Mucosa of rectum (tissue), 2 donors: ENCODE data around the gene HOXA1.
A peak's percentile ranks its signal among the peaks of the same experiment; 100 is the strongest.

Source experiments
- H3K27ac ChIP-seq, 2 donors: one replicate each; pipeline ENCODE4 v1.7.0; 2013; ENCODE audit warnings: inconsistent platforms in 2 of 2, low read depth in 2 of 2, low read length in 2 of 2
- H3K27me3 ChIP-seq, 2 donors: one replicate each; pipeline ENCODE4 v1.7.0; 2013; ENCODE audit warnings: low read length in 2 of 2; ENCODE audit not compliant: control insufficient read depth in 2 of 2, insufficient read depth in 2 of 2
- H3K36me3 ChIP-seq, 2 donors: one replicate each; pipeline ENCODE4 v1.7.0; 2013; ENCODE audit warnings: low read length in 2 of 2; ENCODE audit not compliant: control insufficient read depth in 2 of 2, insufficient read depth in 2 of 2
- H3K4me1 ChIP-seq, 2 donors: one replicate each; pipeline ENCODE4 v1.7.0; 2013; ENCODE audit warnings: low read length in 2 of 2, mild to moderate bottlenecking in 1 of 2; ENCODE audit not compliant: control insufficient read depth in 2 of 2, insufficient read depth in 2 of 2
- H3K4me3 ChIP-seq, 2 donors: one replicate each; pipeline ENCODE4 v1.7.0; 2013; ENCODE audit warnings: low read length in 2 of 2
- H3K9ac ChIP-seq, 2 donors: one replicate each; pipeline ENCODE4 v1.7.0; 2013; ENCODE audit warnings: low read length in 2 of 2, low read depth in 1 of 2, mild to moderate bottlenecking in 1 of 2
- H3K9me3 ChIP-seq, 2 donors: one replicate each; pipeline ENCODE4 v1.7.0; 2013; ENCODE audit warnings: low read length in 2 of 2; ENCODE audit not compliant: control insufficient read depth in 2 of 2
- donor health status: healthy.
- donor health status: Normal muscosa, but diverticular disease.

HOXA1 gene

GRCh38 chr7:27098578-27099451 lies 3.0 kb upstream of the HOXA1 start:
- Histone ChIP-seq H3K4me3 (peak overlapping the region; percentile 71 to 93), H3K36me3 (peaks cover 0 to 6% of the 10 kb centered on the region in 2 donors), H3K9me3 (no peaks in the 10 kb centered on the region), H3K27me3 (no peaks in the 10 kb centered on the region), H3K27ac (peak overlapping the region; percentile 94 to 96), H3K9ac (peak overlapping the region; percentile 92 to 96), H3K4me1 (peaks cover 26 to 53% of the 10 kb centered on the region in 2 donors)

GRCh38 chr7:27097686-27098577 lies 2.1 kb upstream of the HOXA1 start:
- Histone ChIP-seq H3K9me3 (no peaks in the 10 kb centered on the region), H3K27me3 (no peaks in the 10 kb centered on the region), H3K27ac (peak overlapping the region; percentile 94 to 96), H3K9ac (peak overlapping the region; percentile 92 to 96), H3K36me3 (peaks cover 0 to 6% of the 10 kb centered on the region in 2 donors), H3K4me1 (peaks cover 26 to 45% of the 10 kb centered on the region in 2 donors), H3K4me3 (peak overlapping the region; percentile 71 to 93)

GRCh38 chr7:27096768-27097514 lies 1.1 kb upstream of the HOXA1 start:
- peak overlapping the region; percentile 71 to 93 for H3K4me3 ChIP-seq
- peak overlapping the region; percentile 94 to 96 for H3K27ac ChIP-seq
- H3K27me3 ChIP-seq = no peaks in the 10 kb centered on the region
- H3K4me1 ChIP-seq = peaks cover 26 to 42% of the 10 kb centered on the region in 2 donors
- H3K9me3 ChIP-seq = no peaks in the 10 kb centered on the region
- H3K9ac ChIP-seq = peak overlapping the region; percentile 92 to 96
- peaks cover 0 to 6% of the 10 kb centered on the region in 2 donors for H3K36me3 ChIP-seq

GRCh38 chr7:27095050-27095896 lies 527 bp downstream of the HOXA1 start:
- Histone ChIP-seq H3K9ac (peak overlapping the region; percentile 56 to 92), H3K4me3 (peak overlapping the region; percentile 71 to 93), H3K36me3 (peaks cover 0 to 6% of the 10 kb centered on the region in 2 donors), H3K27ac (peak overlapping the region; percentile 50 to 94), H3K4me1 (peaks cover 24 to 34% of the 10 kb centered on the region in 2 donors), H3K9me3 (no peaks in the 10 kb centered on the region), H3K27me3 (no peaks in the 10 kb centered on the region)

- no peak overlapping the region for H3K27ac ChIP-seq
- H3K4me3 ChIP-seq = peak overlapping the region in 1 of 2 donors; percentile 1
- H3K9ac ChIP-seq = no peak overlapping the region
- peaks cover 0 to 3% of the 10 kb centered on the region in 2 donors for H3K36me3 ChIP-seq
- no peaks in the 10 kb centered on the region for H3K27me3 ChIP-seq
- H3K9me3 ChIP-seq = no peaks in the 10 kb centered on the region
- H3K4me1 ChIP-seq = peaks cover 22 to 28% of the 10 kb centered on the region in 2 donors
Observed at GRCh38 chr7:27094304-27095049, 1.3 kb downstream of the HOXA1 start.

GRCh38 chr7:27093184-27093895 lies 2.5 kb downstream of the HOXA1 start:
- Histone ChIP-seq H3K27me3 (peaks cover 0 to 5% of the 10 kb centered on the region in 2 donors), H3K27ac (no peak overlapping the region), H3K9me3 (no peaks in the 10 kb centered on the region), H3K9ac (no peak overlapping the region), H3K4me3 (no peak overlapping the region), H3K36me3 (no peaks in the 10 kb centered on the region), H3K4me1 (peaks cover 19 to 20% of the 10 kb centered on the region in 2 donors)

- Histone ChIP-seq H3K4me1 (peaks cover 14 to 15% of the 10 kb centered on the region in 2 donors), H3K27me3 (peaks cover 0 to 5% of the 10 kb centered on the region in 2 donors), H3K4me3 (no peak overlapping the region), H3K36me3 (no peaks in the 10 kb centered on the region), H3K9ac (no peak overlapping the region), H3K27ac (no peak overlapping the region), H3K9me3 (no peaks in the 10 kb centered on the region)
Observed at GRCh38 chr7:27092819-27093110, 3.0 kb downstream of the HOXA1 start.

- no peak overlapping the region for H3K4me3 ChIP-seq
- H3K4me1 ChIP-seq = peaks cover 9 to 10% of the 10 kb centered on the region in 2 donors
- H3K36me3 ChIP-seq = no peaks in the 10 kb centered on the region
- no peak overlapping the region for H3K27ac ChIP-seq
- H3K9me3 ChIP-seq = no peaks in the 10 kb centered on the region
- no peak overlapping the region for H3K9ac ChIP-seq
- H3K27me3 ChIP-seq = peaks cover 0 to 5% of the 10 kb centered on the region in 2 donors
Observed at GRCh38 chr7:27091941-27092818, 3.6 kb downstream of the HOXA1 start.
